ENCODE data around the gene NDUFB7. TPM values are rescaled to one million over a fixed set of nuclear protein-coding genes. Genes with fewer than 3 reads are reported as not detected.
A peak's percentile ranks its signal among the peaks of the same experiment; 100 is the strongest.

Gene NDUFB7
- total RNA-seq, 1 experiment from 2014 or later, result 155 TPM

DNA sequence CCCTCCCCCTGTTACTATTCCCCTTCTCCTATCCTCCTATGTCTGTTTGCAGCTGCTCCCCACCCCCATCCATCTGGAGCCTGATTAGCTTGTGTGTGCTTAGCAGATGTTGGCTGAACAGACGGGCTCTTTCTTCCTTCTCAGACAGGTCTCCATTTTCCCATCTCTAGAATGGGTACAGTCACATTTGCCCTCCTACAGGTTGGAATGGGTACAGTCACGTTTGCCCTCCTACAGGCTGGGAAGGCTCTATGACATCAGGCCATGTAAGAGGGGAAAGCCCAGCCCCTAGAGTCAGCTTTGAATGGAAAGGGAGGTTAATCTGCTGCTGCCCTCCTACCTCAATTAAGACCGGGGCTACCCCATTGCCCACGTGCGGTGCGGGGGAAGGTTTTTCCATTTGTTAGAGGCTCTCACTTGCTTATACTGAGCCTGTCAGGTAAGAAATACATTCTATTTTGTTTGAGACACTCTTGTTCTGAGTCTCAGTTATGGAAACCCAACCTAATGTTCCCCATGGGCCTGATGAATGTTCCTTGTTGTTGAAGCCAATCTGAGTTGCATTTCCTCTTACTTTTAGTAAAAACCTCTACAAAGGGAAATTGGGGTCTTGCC is 8.9 kb upstream of the NDUFB7 start:
- Mint-ChIP-seq H3K9me3 (peaks cover 0 to 38% of the 10 kb centered on the region in 2 experiments; a peak in 2 of 5 replicates), H3K27me3 (ENCODE audit: low read depth) (no peaks in the 10 kb centered on the region)
- WGBS (ENCODE audit: extremely low coverage, insufficient read length, low lambda C conversion rate), result no CpG with 5 or more reads among the region's 6 CpGs

More for the DNA sequence above, 8.9 kb upstream of the NDUFB7 start:
- Histone ChIP-seq H2AFZ (ENCODE audit: low read length) (no peak overlapping the region), H3K18ac (ENCODE audit: insufficient read length, low read depth, low read length) (no peak overlapping the region), H3K14ac (ENCODE audit: insufficient read depth, low read length) (no peak overlapping the region), H2BK120ac (ENCODE audit: low read depth, low read length, poor library complexity, severe bottlenecking) (no peak overlapping the region), H2BK20ac (ENCODE audit: low read depth, low read length, poor library complexity, severe bottlenecking) (no peak overlapping the region), H3K9me3 (ENCODE audit: control insufficient read depth, low read depth, low read length) (no peaks in the 10 kb centered on the region), H3K23ac (ENCODE audit: insufficient read length, low read depth, low read length) (no peak overlapping the region), H2BK12ac (ENCODE audit: insufficient read length, low read depth, low read length) (no peak overlapping the region), H3K4ac (ENCODE audit: low read depth, low read length) (no peak overlapping the region), H3T11ph (ENCODE audit: low read length) (no peak overlapping the region), H3K9ac (ENCODE audit: extremely low read depth, insufficient read length, low read length) (no peak overlapping the region), H4K20me1 (ENCODE audit: control insufficient read depth, insufficient read depth, insufficient read length) (no peaks in the 10 kb centered on the region), H3K27ac (ENCODE audit: insufficient read length, low read depth, low read length) (no peak overlapping the region), H4K5ac (ENCODE audit: insufficient read length, low read depth, low read length) (no peak overlapping the region), H2AK5ac (ENCODE audit: insufficient read length, low read length) (no peak overlapping the region), H3K27me3 (ENCODE audit: insufficient read depth, low read length) (no peaks in the 10 kb centered on the region), H4K8ac (replicated peaks; ENCODE audit: insufficient read length, low read depth, low read length) (no peak overlapping the region), H3K79me1 (ENCODE audit: insufficient read depth, low read depth, low read length, poor library complexity, severe bottlenecking) (no peaks in the 10 kb centered on the region), H2BK15ac (ENCODE audit: low read depth, low read length) (no peak overlapping the region), H3K56ac (ENCODE audit: insufficient read length, low read depth, low read length) (no peak overlapping the region), H2BK5ac (ENCODE audit: insufficient read length, low read length) (no peak overlapping the region), H4K91ac (ENCODE audit: insufficient read length, low read depth, low read length) (no peak overlapping the region), H3K4me1 (ENCODE audit: insufficient read depth, low read length) (no peaks in the 10 kb centered on the region), H3K23me2 (ENCODE audit: insufficient read length, low read depth, low read length, poor library complexity, severe bottlenecking) (no peaks in the 10 kb centered on the region), H3K79me2 (ENCODE audit: insufficient read depth, low read length) (no peaks in the 10 kb centered on the region), H3K4me2 (ENCODE audit: insufficient read depth, insufficient read length, low read length) (no peak overlapping the region)
- Mint-ChIP-seq H3K4me1 (no peaks in the 10 kb centered on the region), H3K27ac (no peak overlapping the region), H3K4me3 (no peak overlapping the region), H3K36me3 (ENCODE audit: insufficient read depth in 1 of 3, low read depth in 3 of 3) (no peaks in the 10 kb centered on the region)
- DNase-seq, result no peak
- TF ChIP-seq, protein P1, sequence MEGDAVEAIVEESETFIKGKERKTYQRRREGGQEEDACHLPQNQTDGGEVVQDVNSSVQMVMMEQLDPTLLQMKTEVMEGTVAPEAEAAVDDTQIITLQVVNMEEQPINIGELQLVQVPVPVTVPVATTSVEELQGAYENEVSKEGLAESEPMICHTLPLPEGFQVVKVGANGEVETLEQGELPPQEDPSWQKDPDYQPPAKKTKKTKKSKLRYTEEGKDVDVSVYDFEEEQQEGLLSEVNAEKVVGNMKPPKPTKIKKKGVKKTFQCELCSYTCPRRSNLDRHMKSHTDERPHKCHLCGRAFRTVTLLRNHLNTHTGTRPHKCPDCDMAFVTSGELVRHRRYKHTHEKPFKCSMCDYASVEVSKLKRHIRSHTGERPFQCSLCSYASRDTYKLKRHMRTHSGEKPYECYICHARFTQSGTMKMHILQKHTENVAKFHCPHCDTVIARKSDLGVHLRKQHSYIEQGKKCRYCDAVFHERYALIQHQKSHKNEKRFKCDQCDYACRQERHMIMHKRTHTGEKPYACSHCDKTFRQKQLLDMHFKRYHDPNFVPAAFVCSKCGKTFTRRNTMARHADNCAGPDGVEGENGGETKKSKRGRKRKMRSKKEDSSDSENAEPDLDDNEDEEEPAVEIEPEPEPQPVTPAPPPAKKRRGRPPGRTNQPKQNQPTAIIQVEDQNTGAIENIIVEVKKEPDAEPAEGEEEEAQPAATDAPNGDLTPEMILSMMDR (conservative IDR thresholded peaks at IDR 0.05), result peak; percentile 21; the same call in 2 of the 3 replicates
